Inferior parietal cortex (tissue), 1 donor: ENCODE results near the gene SAMD4B.
A peak's percentile ranks its signal among the peaks of the same experiment; 100 is the strongest.
"Not testable (repeated sequence)": the region's sequence is repeated elsewhere in the genome, so short reads cannot be mapped to it uniquely, and the experiment has no call there.

Experiments used
- DNase-seq: peaks from one replicate; pipeline ENCODE4 v3.0.0-alpha.2; 2016; ENCODE audit errors: extremely low spot score

The SAMD4B gene

GRCh38 chr19:39341719-39342604 lies at the start of gene SAMD4B:
TSS of gene SAMD4B (plus strand) at chr19:39342421. CDS start at chr19:39356894, 14,473 bp downstream.
- DNase-seq, result peak; percentile 94

- no peak for DNase-seq
Measured at GRCh38 chr19:39293394-39293793, 48.8 kb upstream of the SAMD4B start.

GRCh38 chr19:39296055-39296645 lies 46.1 kb upstream of the SAMD4B start, which contains the start of gene IFNL1:
TSS of gene IFNL1 (plus strand) at chr19:39296407. CDS start at chr19:39296422, 15 bp downstream.
- DNase-seq, result no peak

GRCh38 chr19:39296906-39297305 lies 45.3 kb upstream of the SAMD4B start:
- no peak for DNase-seq

- no peak for DNase-seq
Measured at GRCh38 chr19:39297931-39298634, 44.1 kb upstream of the SAMD4B start.

GRCh38 chr19:39299404-39299803 lies 42.8 kb upstream of the SAMD4B start:
- DNase-seq, result no peak

- no peak for DNase-seq
Measured at GRCh38 chr19:39299832-39300231, 42.4 kb upstream of the SAMD4B start.

GRCh38 chr19:39301021-39301420 lies 41.2 kb upstream of the SAMD4B start:
- DNase-seq, result no peak

GRCh38 chr19:39301562-39301961 lies 40.7 kb upstream of the SAMD4B start:
- no peak for DNase-seq

- DNase-seq, result no peak
Measured at GRCh38 chr19:39303373-39304184, 38.6 kb upstream of the SAMD4B start.

- no peak for DNase-seq
Measured at GRCh38 chr19:39304185-39304513, 38.1 kb upstream of the SAMD4B start.

- DNase-seq, result no peak
Measured at GRCh38 chr19:39304701-39305571, 37.3 kb upstream of the SAMD4B start.

GRCh38 chr19:39306075-39306474 lies 36.1 kb upstream of the SAMD4B start:
- no peak for DNase-seq

GRCh38 chr19:39307046-39307821 lies 35.0 kb upstream of the SAMD4B start:
- DNase-seq, result no peak

- no peak for DNase-seq
Measured at GRCh38 chr19:39307822-39308530, 34.2 kb upstream of the SAMD4B start.

- DNase-seq, result no peak
Measured at GRCh38 chr19:39308531-39309304, 33.5 kb upstream of the SAMD4B start.

GRCh38 chr19:39309305-39309670 lies 32.9 kb upstream of the SAMD4B start:
- DNase-seq, result not testable (repeated sequence)

- peak; percentile 76 for DNase-seq
Measured at GRCh38 chr19:39310558-39311311, 31.5 kb upstream of the SAMD4B start.
